Mesenchymal stem cell (in vitro differentiated cells and primary cell): Measurements from ENCODE around the gene FADS3.

Experiments
- DNase-seq: peaks from one replicate; pipeline ENCODE4 v3.0.0-alpha.2; 2013
- H2AFZ ChIP-seq: one replicate; pipeline ENCODE4 v1.6.1; 2013; ENCODE audit warnings: low read depth, mild to moderate bottlenecking, control low read depth, inconsistent platforms, low read length, moderate library complexity
- H2AK5ac ChIP-seq: 2 replicates; pipeline ENCODE4 v1.6.1; 2013; ENCODE audit warnings: low read length, moderate library complexity, mild to moderate bottlenecking, inconsistent platforms; ENCODE audit not compliant: severe bottlenecking
- H2BK120ac ChIP-seq: one replicate; pipeline ENCODE4 v1.6.1; 2013; ENCODE audit warnings: low read depth, mild to moderate bottlenecking, inconsistent platforms, low read length, moderate library complexity
- H2BK12ac ChIP-seq, 2 experiments: one replicate each; pipeline ENCODE4 v1.6.1; 2013; ENCODE audit warnings: inconsistent platforms in 2 of 2, low read length in 2 of 2, mild to moderate bottlenecking in 2 of 2, moderate library complexity in 2 of 2, control low read depth in 1 of 2
- H2BK15ac ChIP-seq: one replicate; pipeline ENCODE4 v1.6.1; 2013; ENCODE audit warnings: mild to moderate bottlenecking, low read depth, inconsistent platforms; ENCODE audit not compliant: poor library complexity, severe bottlenecking
- H2BK5ac ChIP-seq: 2 replicates; pipeline ENCODE4 v1.6.1; 2013; ENCODE audit warnings: low read depth, mild to moderate bottlenecking, low read length, control low read depth, inconsistent platforms; ENCODE audit not compliant: poor library complexity, severe bottlenecking
- H3K14ac ChIP-seq, 2 experiments: one replicate each; pipeline ENCODE4 v1.6.1; 2013; ENCODE audit warnings: inconsistent platforms in 2 of 2, low read length in 2 of 2, control low read depth in 1 of 2, mild to moderate bottlenecking in 1 of 2, moderate library complexity in 1 of 2
- H3K18ac ChIP-seq, 2 experiments: one replicate each; pipeline ENCODE4 v1.6.1; 2013; ENCODE audit warnings: inconsistent platforms in 2 of 2, low read length in 2 of 2, control low read depth in 1 of 2, low read depth in 1 of 2, mild to moderate bottlenecking in 1 of 2
- H3K23ac ChIP-seq, 2 experiments: one replicate each; pipeline ENCODE4 v1.6.1; 2013; ENCODE audit warnings: inconsistent platforms in 2 of 2, low read length in 2 of 2, mild to moderate bottlenecking in 2 of 2, moderate library complexity in 2 of 2, control low read depth in 1 of 2
- H3K27ac ChIP-seq: 2 replicates; pipeline ENCODE4 v1.5.1; 2013; ENCODE audit warnings: mild to moderate bottlenecking, moderate library complexity, low read length, control low read depth, inconsistent platforms; ENCODE audit not compliant: poor library complexity, severe bottlenecking
- H3K27me3 ChIP-seq, 2 experiments: 2 replicates each; pipeline versions ENCODE4 v1.6.1 to v1.7.0; 2013; ENCODE audit warnings: low read length in 2 of 2, mild to moderate bottlenecking in 2 of 2, moderate library complexity in 2 of 2, control low read depth in 1 of 2, inconsistent platforms in 1 of 2; ENCODE audit not compliant: control insufficient read depth in 1 of 2, insufficient read depth in 1 of 2
- H3K36me3 ChIP-seq, 2 experiments: 2 replicates each; pipeline versions ENCODE4 v1.6.1 to v1.7.0; 2013; ENCODE audit warnings: low read length in 2 of 2, control low read depth in 1 of 2, inconsistent platforms in 1 of 2, low read depth in 1 of 2, mild to moderate bottlenecking in 1 of 2; ENCODE audit not compliant: insufficient read depth in 2 of 2, control insufficient read depth in 1 of 2
- H3K4ac ChIP-seq, 2 experiments: one replicate each; pipeline ENCODE4 v1.6.1; 2013; ENCODE audit warnings: inconsistent platforms in 2 of 2, low read length in 2 of 2, mild to moderate bottlenecking in 2 of 2, moderate library complexity in 2 of 2, control low read depth in 1 of 2, low read depth in 1 of 2
- H3K4me1 ChIP-seq: 2 replicates; pipeline ENCODE4 v1.6.1; 2013; ENCODE audit warnings: low read depth, low read length, control low read depth; ENCODE audit not compliant: control insufficient read depth, insufficient read depth
- H3K4me2 ChIP-seq: 2 replicates; pipeline ENCODE4 v1.6.1; 2013; ENCODE audit warnings: low read length, mild to moderate bottlenecking, inconsistent platforms; ENCODE audit not compliant: poor library complexity, severe bottlenecking
- H3K4me3 ChIP-seq, 2 experiments: 2 replicates each; pipeline versions ENCODE4 v1.5.1 to v1.7.0; 2013; ENCODE audit warnings: low read length in 2 of 2, mild to moderate bottlenecking in 2 of 2, control low read depth in 1 of 2, low read depth in 1 of 2; ENCODE audit not compliant: insufficient read depth in 1 of 2
- H3K79me1 ChIP-seq: replicated peaks from 2 replicates; pipeline ENCODE4 v1.6.1; 2013; ENCODE audit warnings: mild to moderate bottlenecking, control low read depth, low read length, inconsistent platforms; ENCODE audit not compliant: poor library complexity, severe bottlenecking
- H3K9ac ChIP-seq: 2 replicates; pipeline ENCODE4 v1.7.0; 2013; ENCODE audit warnings: mild to moderate bottlenecking, low read length, moderate library complexity
- H3K9me3 ChIP-seq: 2 replicates; pipeline ENCODE4 v1.7.0; 2013; ENCODE audit warnings: mild to moderate bottlenecking, low read length; ENCODE audit not compliant: control insufficient read depth
- H4K8ac ChIP-seq: one replicate; pipeline ENCODE4 v1.6.1; 2013; ENCODE audit warnings: inconsistent platforms, mild to moderate bottlenecking, low read length, moderate library complexity
- H4K91ac ChIP-seq: one replicate; pipeline ENCODE4 v1.6.1; 2013; ENCODE audit warnings: mild to moderate bottlenecking, low read length, inconsistent platforms
- WGBS: methylation state at CpG from one replicate; pipeline ENCODE4 v1.1.7; 2013; ENCODE audit warnings: mixed read lengths; 5-methylcytosine and 5-hydroxymethylcytosine counted together

FADS3 gene

DNA sequence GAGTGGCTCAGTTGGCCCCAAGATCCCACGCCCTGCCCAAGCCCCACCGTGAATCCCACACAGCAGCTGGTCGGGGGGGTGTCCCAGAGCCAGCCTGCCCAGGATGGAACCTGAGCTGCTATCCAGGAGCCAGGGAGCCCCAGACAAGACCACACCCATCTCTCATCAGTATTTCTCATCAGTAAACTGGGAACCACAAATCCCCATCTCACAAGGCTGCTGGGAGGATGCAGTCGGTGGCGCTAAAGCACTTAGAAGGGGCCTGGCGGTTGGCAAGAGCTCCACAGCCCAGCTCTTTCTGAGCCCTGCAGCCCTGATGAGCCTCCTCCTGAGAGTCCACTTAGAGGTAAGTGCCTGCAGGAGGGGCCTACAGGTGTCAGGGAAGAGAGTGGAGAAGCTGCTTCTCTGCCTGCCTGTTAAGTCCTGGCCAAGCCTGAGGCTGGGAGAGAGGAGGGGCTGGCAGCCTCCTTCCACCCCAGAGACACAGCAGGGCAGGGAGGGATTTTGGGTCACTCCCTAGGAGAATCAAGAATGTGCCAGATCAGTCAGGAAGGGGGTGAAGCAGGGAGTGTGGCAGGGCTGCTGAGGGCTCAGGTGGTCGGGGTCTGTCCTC lies 6.1 kb downstream of the FADS3 start:
- H3K9ac ChIP-seq, result no peak overlapping the region
- H3K4ac ChIP-seq, result no peak overlapping the region
- peak overlapping the region; percentile 8 for H2AK5ac ChIP-seq
- H2BK15ac ChIP-seq, result no peak overlapping the region
- H3K4me3 ChIP-seq, result no peak overlapping the region
- H3K27me3 ChIP-seq, result no peaks in the 10 kb centered on the region
- H3K79me1 ChIP-seq, result peaks cover 42% of the 10 kb centered on the region
- no peak overlapping the region for H4K91ac ChIP-seq
- peaks cover 0 to 27% of the 10 kb centered on the region in 2 experiments for H3K36me3 ChIP-seq
- no peak overlapping the region for H3K23ac ChIP-seq
- WGBS, result 94% methylated on average over 6 of the region's 7 CpGs
- no peak overlapping the region for H2BK12ac ChIP-seq
- no peak overlapping the region for H2BK120ac ChIP-seq
- H4K8ac ChIP-seq, result no peak overlapping the region
- H3K4me1 ChIP-seq, result peaks cover 15% of the 10 kb centered on the region
- no peaks in the 10 kb centered on the region for H3K9me3 ChIP-seq
- no peak overlapping the region for H3K14ac ChIP-seq
- no peak overlapping the region for H3K18ac ChIP-seq
- peak; percentile 22 for DNase-seq
- H3K27ac ChIP-seq, result no peak overlapping the region
- H3K4me2 ChIP-seq, result no peak overlapping the region
- no peak overlapping the region for H2BK5ac ChIP-seq
- no peak overlapping the region for H2AFZ ChIP-seq

- H3K36me3 ChIP-seq, result peaks cover 3 to 39% of the 10 kb centered on the region in 2 experiments
- H3K9me3 ChIP-seq, result no peaks in the 10 kb centered on the region
- peaks cover 44% of the 10 kb centered on the region for H3K79me1 ChIP-seq
- H2BK15ac ChIP-seq, result no peak overlapping the region
- H2BK5ac ChIP-seq, result no peak overlapping the region
- H2BK12ac ChIP-seq, result no peak overlapping the region
- no peak for DNase-seq
- H2AFZ ChIP-seq, result no peak overlapping the region
- no peak overlapping the region for H3K14ac ChIP-seq
- H2BK120ac ChIP-seq, result no peak overlapping the region
- no peak overlapping the region for H2AK5ac ChIP-seq
- H3K9ac ChIP-seq, result no peak overlapping the region
- H3K4me3 ChIP-seq, result no peak overlapping the region
- no peaks in the 10 kb centered on the region for H3K27me3 ChIP-seq
- H3K4me2 ChIP-seq, result no peak overlapping the region
- peaks cover 16% of the 10 kb centered on the region for H3K4me1 ChIP-seq
- H4K91ac ChIP-seq, result no peak overlapping the region
- H3K4ac ChIP-seq, result no peak overlapping the region
- no peak overlapping the region for H3K23ac ChIP-seq
- no peak overlapping the region for H4K8ac ChIP-seq
- no peak overlapping the region for H3K18ac ChIP-seq
- H3K27ac ChIP-seq, result no peak overlapping the region
- WGBS, result 92% methylated on average over 5 of the region's 5 CpGs
Observed at GRCh38 chr11:61883947-61884346, 7.4 kb downstream of the FADS3 start.

DNA sequence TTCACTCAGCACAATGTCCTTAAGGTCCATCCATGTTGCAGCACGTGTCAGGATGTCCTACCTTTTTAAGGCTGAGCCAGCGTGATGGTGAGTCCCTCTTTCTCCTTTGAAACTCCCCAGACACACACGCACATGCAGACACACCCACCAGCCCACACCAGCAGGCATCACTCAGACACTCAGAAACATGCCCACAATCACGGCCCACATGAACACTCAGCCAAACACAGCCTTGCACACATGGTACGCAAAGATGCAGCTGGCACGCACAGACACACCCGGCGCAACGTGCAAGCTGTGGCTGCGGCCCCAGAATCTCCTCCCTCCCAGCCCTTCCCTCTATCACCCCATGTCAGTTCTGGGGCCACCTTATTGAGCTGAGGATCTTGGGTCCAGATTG lies 8.0 kb downstream of the FADS3 start:
- Histone ChIP-seq H3K4me2 (no peak overlapping the region), H3K27ac (no peak overlapping the region), H3K79me1 (peaks cover 40% of the 10 kb centered on the region), H2BK12ac (no peak overlapping the region), H2BK15ac (no peak overlapping the region), H3K23ac (no peak overlapping the region), H3K18ac (no peak overlapping the region), H3K27me3 (no peaks in the 10 kb centered on the region), H3K36me3 (peaks cover 9 to 46% of the 10 kb centered on the region in 2 experiments), H3K14ac (no peak overlapping the region), H2BK120ac (no peak overlapping the region), H3K9me3 (no peaks in the 10 kb centered on the region), H2BK5ac (no peak overlapping the region), H3K4me1 (peaks cover 12% of the 10 kb centered on the region), H4K8ac (no peak overlapping the region), H4K91ac (peak overlapping the region; percentile 43), H2AFZ (no peak overlapping the region), H2AK5ac (no peak overlapping the region), H3K4me3 (no peak overlapping the region), H3K9ac (no peak overlapping the region), H3K4ac (no peak overlapping the region)
- 93% methylated on average over 10 of the region's 10 CpGs for WGBS
- DNase-seq, result no peak

- no peak overlapping the region for H3K4ac ChIP-seq
- no peak overlapping the region for H3K23ac ChIP-seq
- 73% methylated on average over 4 of the region's 6 CpGs for WGBS
- H4K8ac ChIP-seq, result no peak overlapping the region
- H3K9ac ChIP-seq, result no peak overlapping the region
- H2BK120ac ChIP-seq, result no peak overlapping the region
- no peak overlapping the region for H2BK12ac ChIP-seq
- H2BK5ac ChIP-seq, result no peak overlapping the region
- no peak overlapping the region for H3K4me3 ChIP-seq
- no peak overlapping the region for H3K18ac ChIP-seq
- no peaks in the 10 kb centered on the region for H3K27me3 ChIP-seq
- no peaks in the 10 kb centered on the region for H3K9me3 ChIP-seq
- peaks cover 11 to 50% of the 10 kb centered on the region in 2 experiments for H3K36me3 ChIP-seq
- DNase-seq, result no peak
- no peak overlapping the region for H3K14ac ChIP-seq
- H2AK5ac ChIP-seq, result no peak overlapping the region
- H3K4me1 ChIP-seq, result peaks cover 8% of the 10 kb centered on the region
- H3K79me1 ChIP-seq, result peaks cover 37% of the 10 kb centered on the region
- H2BK15ac ChIP-seq, result no peak overlapping the region
- H2AFZ ChIP-seq, result no peak overlapping the region
- no peak overlapping the region for H3K27ac ChIP-seq
- H3K4me2 ChIP-seq, result no peak overlapping the region
- no peak overlapping the region for H4K91ac ChIP-seq
Observed at GRCh38 chr11:61882879-61883278, 8.5 kb downstream of the FADS3 start.
